HAP-1 (cell line): ENCODE measurements around the gene SLC38A8.

Source experiments
- DNase-seq, 2 experiments: peaks; one replicate each; pipeline ENCODE4 v3.0.0-alpha.2; 2016 to 2020; ENCODE audit warnings: low spot score in 2 of 2
- H3K27me3 ChIP-seq: fragments of 250-450 bp; sonication (Bioruptor Pico); 2 replicates; pipeline ENCODE4 v1.5.1; 2020; ENCODE audit warnings: low read depth, mild to moderate bottlenecking, moderate library complexity
- H3K36me3 ChIP-seq: fragments of 250-450 bp; sonication (Bioruptor Pico); replicated peaks from 2 replicates; pipeline ENCODE4 v1.5.1; 2020; ENCODE audit warnings: mild to moderate bottlenecking
- H3K4me1 ChIP-seq: fragments of 250-450 bp; sonication (Bioruptor Pico); 2 replicates; pipeline ENCODE4 v1.5.1; 2020; ENCODE audit warnings: mild to moderate bottlenecking
- H3K4me3 ChIP-seq: fragments of 250-450 bp; sonication (Bioruptor Pico); 2 replicates; pipeline ENCODE4 v1.5.1; 2020; ENCODE audit warnings: mild to moderate bottlenecking, moderate library complexity
- H3K9me3 ChIP-seq: fragments of 250-450 bp; sonication (Bioruptor Pico); 2 replicates; pipeline ENCODE4 v1.5.1; 2020; ENCODE audit warnings: mild to moderate bottlenecking, moderate library complexity
- in situ Hi-C: fragments of 300-500 bp; cut with MboI; formaldehyde crosslinking; loops from 3 replicates; pipeline ENCODE4 v1.14.3; 2020; ENCODE audit warnings: low sequenced_read_pairs, inconsistent platforms, mixed read lengths

Gene SLC38A8

DNA sequence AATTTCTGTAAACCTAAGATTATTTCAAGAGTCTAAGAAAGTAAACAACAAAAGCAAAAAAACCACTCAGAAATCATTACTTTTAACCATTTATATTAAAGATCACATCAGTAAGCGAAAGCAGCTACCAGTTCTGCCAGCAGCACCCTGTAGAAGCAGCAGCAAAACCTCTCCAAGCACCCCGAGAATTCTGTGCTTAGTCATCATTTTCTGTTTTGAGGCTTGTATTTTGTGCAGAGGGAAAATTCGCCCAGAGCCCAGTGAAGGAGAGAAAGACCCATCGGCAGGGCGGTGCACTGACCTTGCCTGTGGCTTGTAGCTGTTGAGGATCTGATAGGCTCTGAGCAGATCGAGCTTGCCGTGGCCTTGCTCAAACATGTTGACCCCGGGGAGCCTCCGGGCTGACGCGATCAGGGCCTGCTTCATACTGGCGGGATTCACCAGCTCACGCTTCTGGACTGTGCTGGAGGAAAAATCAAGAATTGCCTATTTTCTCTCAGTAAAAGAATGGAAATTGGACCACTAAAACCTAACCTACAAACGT lies 38.9 kb upstream of the SLC38A8 start:
- no peaks in the 10 kb centered on the region for H3K27me3 ChIP-seq
- no peak overlapping the region for H3K4me3 ChIP-seq
- H3K4me1 ChIP-seq: no peaks in the 10 kb centered on the region
- DNase-seq: no peak
- H3K36me3 ChIP-seq: peaks cover 59% of the 10 kb centered on the region
- no peaks in the 10 kb centered on the region for H3K9me3 ChIP-seq
- in situ Hi-C loops: loop anchor here (10.0 kb wide), 2 partner anchors 103 to 403 kb away; partner anchors contain the start of gene TAF1C

- no peak for DNase-seq
- Histone ChIP-seq H3K27me3 (no peaks in the 10 kb centered on the region), H3K4me1 (no peaks in the 10 kb centered on the region), H3K4me3 (no peak overlapping the region), H3K36me3 (peaks cover 56% of the 10 kb centered on the region), H3K9me3 (no peaks in the 10 kb centered on the region)
- in situ Hi-C loops: loop anchor here (10.0 kb wide), 2 partner anchors 104 to 404 kb away; partner anchors contain the start of gene TAF1C
Observed at GRCh38 chr16:84080813-84081212, 38.2 kb upstream of the SLC38A8 start.

DNA sequence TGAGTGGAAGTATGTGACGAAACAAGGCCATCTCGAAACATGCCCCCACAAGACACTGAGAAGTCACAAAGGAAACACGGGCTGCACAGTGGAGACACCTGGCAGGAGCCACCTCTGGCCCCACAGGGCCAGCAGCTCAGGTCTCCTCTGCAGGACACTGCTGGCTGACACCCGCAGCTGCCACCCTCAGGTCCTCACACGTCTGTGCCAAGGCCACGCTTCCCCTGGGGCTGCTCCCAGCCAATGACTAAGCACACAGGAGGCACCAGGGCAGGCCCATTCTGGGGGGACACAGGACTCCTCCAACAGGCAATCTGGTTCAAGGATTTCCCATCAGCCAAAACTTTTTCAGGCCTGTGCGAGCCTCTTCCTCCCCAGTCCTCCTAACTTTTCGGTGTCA lies 37.8 kb upstream of the SLC38A8 start:
- H3K9me3 ChIP-seq: no peaks in the 10 kb centered on the region
- H3K36me3 ChIP-seq: peaks cover 58% of the 10 kb centered on the region
- DNase-seq: no peak
- H3K4me3 ChIP-seq: no peak overlapping the region
- in situ Hi-C loops: loop anchor here (10.0 kb wide), 2 partner anchors 104 to 404 kb away; partner anchors contain the start of gene TAF1C
- no peaks in the 10 kb centered on the region for H3K4me1 ChIP-seq
- no peaks in the 10 kb centered on the region for H3K27me3 ChIP-seq

GRCh38 chr16:84079664-84080063 lies 37.1 kb upstream of the SLC38A8 start:
- Histone ChIP-seq H3K36me3 (peaks cover 63% of the 10 kb centered on the region), H3K27me3 (no peaks in the 10 kb centered on the region), H3K4me1 (no peaks in the 10 kb centered on the region), H3K4me3 (no peak overlapping the region), H3K9me3 (no peaks in the 10 kb centered on the region)
- DNase-seq: no peak
- in situ Hi-C loops: loop anchor here (10.0 kb wide), 2 partner anchors 105 to 405 kb away; partner anchors contain the start of gene TAF1C

GRCh38 chr16:84075376-84075775 lies 32.8 kb upstream of the SLC38A8 start:
- no peak for DNase-seq

GRCh38 chr16:84074721-84075120 lies 32.1 kb upstream of the SLC38A8 start:
- Histone ChIP-seq H3K4me3 (no peak overlapping the region), H3K4me1 (no peaks in the 10 kb centered on the region), H3K27me3 (no peaks in the 10 kb centered on the region), H3K9me3 (no peaks in the 10 kb centered on the region; the same call in 1 of the 2 replicates), H3K36me3 (peaks cover 59% of the 10 kb centered on the region)
- no peak for DNase-seq
- in situ Hi-C loops: no loop called here

More at GRCh38 chr16:84075376-84075775, 32.8 kb upstream of the SLC38A8 start:
- Histone ChIP-seq H3K36me3 (peaks cover 57% of the 10 kb centered on the region), H3K4me1 (no peaks in the 10 kb centered on the region), H3K27me3 (no peaks in the 10 kb centered on the region), H3K4me3 (no peak overlapping the region), H3K9me3 (no peaks in the 10 kb centered on the region; the same call in 1 of the 2 replicates)
- in situ Hi-C loops: no loop called here

DNA sequence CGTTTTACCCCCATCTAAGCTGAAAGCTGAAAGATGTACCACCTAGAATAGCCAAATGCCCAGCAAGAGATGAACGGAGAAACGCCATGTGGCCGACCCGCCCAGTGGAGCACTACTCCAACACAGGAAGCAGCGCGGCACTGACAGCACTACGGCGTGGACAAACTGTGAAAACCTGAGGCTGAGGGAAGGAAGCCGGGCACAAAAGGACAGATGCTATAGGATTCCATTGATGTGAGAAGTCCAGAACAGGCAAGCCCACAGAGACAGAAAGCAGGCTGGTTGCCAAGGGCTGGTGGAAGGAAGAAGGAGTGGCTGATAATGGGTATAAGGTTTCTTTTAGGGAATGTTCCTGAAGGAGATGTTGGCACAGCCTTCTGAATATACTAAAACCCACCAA lies 29.4 kb upstream of the SLC38A8 start:
- Histone ChIP-seq H3K4me1 (no peaks in the 10 kb centered on the region), H3K27me3 (no peaks in the 10 kb centered on the region), H3K36me3 (peaks cover 78% of the 10 kb centered on the region), H3K4me3 (no peak overlapping the region), H3K9me3 (no peaks in the 10 kb centered on the region; the same call in 1 of the 2 replicates)
- in situ Hi-C loops: no loop called here
- no peak for DNase-seq

- Histone ChIP-seq H3K9me3 (no peaks in the 10 kb centered on the region; the same call in 1 of the 2 replicates), H3K27me3 (no peaks in the 10 kb centered on the region), H3K4me1 (no peaks in the 10 kb centered on the region), H3K4me3 (no peak overlapping the region), H3K36me3 (peaks cover 78% of the 10 kb centered on the region)
- no peak for DNase-seq
- in situ Hi-C loops: no loop called here
Observed at GRCh38 chr16:84071121-84071520, 28.5 kb upstream of the SLC38A8 start.

DNA sequence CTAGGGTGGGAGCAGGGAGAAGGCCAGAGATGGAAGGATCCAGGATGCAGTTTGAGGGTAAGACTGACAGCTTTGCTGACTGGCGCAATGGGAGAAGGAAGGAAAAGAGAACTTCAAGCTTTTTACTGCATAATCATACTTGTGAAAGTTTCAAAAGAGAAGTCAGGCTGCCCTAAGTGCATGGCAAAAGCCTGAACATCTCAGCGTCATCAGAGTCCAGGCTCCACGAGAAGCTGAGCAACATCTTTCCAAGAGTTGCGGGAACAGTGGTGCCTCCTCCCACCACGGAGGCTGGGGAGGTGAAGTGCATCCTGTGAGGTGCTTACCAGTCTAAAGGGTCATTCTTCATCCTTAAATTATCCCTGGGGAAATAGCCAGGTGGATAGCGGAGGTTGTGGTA lies 26.9 kb upstream of the SLC38A8 start:
- Histone ChIP-seq H3K4me3 (no peak overlapping the region), H3K36me3 (peaks cover 74% of the 10 kb centered on the region), H3K9me3 (no peaks in the 10 kb centered on the region; the same call in 1 of the 2 replicates), H3K4me1 (no peaks in the 10 kb centered on the region), H3K27me3 (no peaks in the 10 kb centered on the region)
- DNase-seq: no peak
- in situ Hi-C loops: no loop called here

DNA sequence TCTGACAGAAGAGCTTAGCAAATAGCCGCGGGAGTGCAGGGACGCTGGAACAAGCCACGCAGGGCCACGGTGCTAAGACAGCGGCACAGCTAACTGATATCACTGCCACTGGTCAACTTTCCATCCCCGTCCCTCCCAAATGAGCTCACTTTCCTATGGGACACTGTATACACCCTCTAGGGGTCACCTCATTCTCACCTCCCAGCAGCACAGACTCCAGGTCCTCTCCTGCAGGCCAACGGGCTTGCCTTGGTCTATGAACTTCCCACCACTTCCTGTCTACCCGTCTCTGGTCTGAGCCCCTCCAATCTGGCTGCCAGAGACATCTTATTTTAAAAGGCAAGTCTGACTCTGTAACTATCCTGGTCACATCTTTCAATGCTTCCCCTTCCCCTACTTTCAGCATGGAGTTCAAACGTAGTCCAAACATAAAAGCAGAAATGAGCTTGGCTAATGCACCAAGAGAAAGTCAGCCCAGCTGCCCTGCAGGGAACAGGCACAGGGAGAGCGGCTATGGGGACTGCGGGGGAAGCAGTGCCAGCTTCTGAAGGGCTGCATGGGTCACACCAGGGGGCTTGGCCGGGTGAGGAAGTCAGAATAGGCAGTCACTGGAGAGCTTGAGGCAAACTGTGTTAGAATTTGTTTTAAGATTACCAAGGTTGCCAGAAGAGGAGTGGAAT lies 26.3 kb upstream of the SLC38A8 start:
- Histone ChIP-seq H3K9me3 (no peaks in the 10 kb centered on the region), H3K27me3 (no peaks in the 10 kb centered on the region), H3K4me3 (no peak overlapping the region), H3K36me3 (peaks cover 68% of the 10 kb centered on the region), H3K4me1 (no peaks in the 10 kb centered on the region)
- in situ Hi-C loops: no loop called here
- no peak for DNase-seq

GRCh38 chr16:84068041-84068440 lies 25.4 kb upstream of the SLC38A8 start:
- in situ Hi-C loops: no loop called here
- H3K4me1 ChIP-seq: no peaks in the 10 kb centered on the region
- H3K9me3 ChIP-seq: no peaks in the 10 kb centered on the region
- H3K36me3 ChIP-seq: peaks cover 68% of the 10 kb centered on the region
- no peak overlapping the region for H3K4me3 ChIP-seq
- H3K27me3 ChIP-seq: no peaks in the 10 kb centered on the region
- no peak for DNase-seq

DNA sequence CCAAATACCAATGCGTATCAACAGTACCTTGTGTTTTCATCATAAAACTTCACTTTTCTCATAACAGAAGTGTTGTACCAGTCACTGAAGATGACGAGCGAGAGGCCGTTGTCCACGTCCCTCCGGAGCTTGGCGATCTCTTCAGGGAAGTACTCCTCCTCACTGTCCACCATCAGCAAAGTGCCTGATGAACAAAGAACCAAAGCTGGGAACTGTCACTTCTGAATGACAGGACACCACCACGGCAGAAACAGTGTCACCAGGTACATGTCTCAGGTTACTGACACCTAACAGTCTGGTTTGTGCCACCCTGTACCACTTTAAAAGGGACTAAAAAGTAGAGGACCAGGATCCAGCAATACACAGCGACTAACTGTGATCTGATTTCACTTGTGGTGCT lies 25.0 kb upstream of the SLC38A8 start:
- DNase-seq: no peak
- Histone ChIP-seq H3K9me3 (no peaks in the 10 kb centered on the region), H3K36me3 (peaks cover 68% of the 10 kb centered on the region), H3K4me1 (no peaks in the 10 kb centered on the region), H3K4me3 (no peak overlapping the region), H3K27me3 (no peaks in the 10 kb centered on the region)
- in situ Hi-C loops: no loop called here

DNA sequence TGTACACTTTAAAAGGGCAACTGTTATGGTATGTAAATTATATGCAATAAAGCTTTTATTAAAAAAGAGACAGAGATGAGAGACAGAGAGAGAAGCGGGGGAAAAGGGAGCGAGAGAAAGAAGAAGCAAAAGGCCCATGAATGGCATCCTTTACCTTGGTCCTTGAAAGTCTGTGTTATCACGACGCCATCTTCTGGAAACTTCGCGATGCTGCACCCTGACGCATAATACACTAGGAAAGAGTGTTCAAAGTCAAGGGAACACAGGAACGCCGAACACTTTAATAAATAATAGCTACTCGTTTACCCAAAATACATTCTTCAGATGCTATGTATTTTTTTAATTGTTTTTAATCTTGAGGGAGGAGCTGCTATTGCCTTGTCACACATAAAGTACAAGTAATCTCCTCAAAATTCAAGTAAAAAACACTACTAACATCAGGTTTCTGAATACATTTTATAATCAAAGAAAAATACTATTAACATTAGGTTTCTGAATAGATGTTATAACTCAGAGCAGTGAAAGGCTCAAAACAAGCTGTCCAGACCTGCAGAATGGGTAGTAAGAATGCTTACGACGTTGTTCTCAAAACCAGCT lies 23.0 kb upstream of the SLC38A8 start:
- no peaks in the 10 kb centered on the region for H3K4me1 ChIP-seq
- no peak overlapping the region for H3K4me3 ChIP-seq
- in situ Hi-C loops: no loop called here
- H3K9me3 ChIP-seq: no peaks in the 10 kb centered on the region
- DNase-seq: peak; percentile 66 to 74
- H3K27me3 ChIP-seq: no peaks in the 10 kb centered on the region
- H3K36me3 ChIP-seq: peaks cover 74% of the 10 kb centered on the region

- H3K27me3 ChIP-seq: no peaks in the 10 kb centered on the region
- no peak for DNase-seq
- in situ Hi-C loops: loop anchor here (5.0 kb wide), 1 partner anchor 107 kb away; no protein-coding TSS in a partner anchor
- H3K4me1 ChIP-seq: no peaks in the 10 kb centered on the region
- peaks cover 68% of the 10 kb centered on the region for H3K36me3 ChIP-seq
- H3K4me3 ChIP-seq: no peak overlapping the region
- no peaks in the 10 kb centered on the region for H3K9me3 ChIP-seq
Observed at GRCh38 chr16:84063980-84064379, 21.4 kb upstream of the SLC38A8 start.
